WI38 (cell line): ENCODE results near the gene F11R.

ENCODE experiments used
- H3K4me3 ChIP-seq: 2 replicates; pipeline ENCODE4 v1.5.1; 2011; ENCODE audit warnings: low read depth, mild to moderate bottlenecking, control low read depth, low read length
- TF ChIP-seq, protein P1 (sequence below): IDR thresholded peaks from 2 replicates; pipeline ENCODE4 v1.5.1; 2012; ENCODE audit warnings: low read depth, mild to moderate bottlenecking, control low read depth, low read length

Gene F11R

DNA sequence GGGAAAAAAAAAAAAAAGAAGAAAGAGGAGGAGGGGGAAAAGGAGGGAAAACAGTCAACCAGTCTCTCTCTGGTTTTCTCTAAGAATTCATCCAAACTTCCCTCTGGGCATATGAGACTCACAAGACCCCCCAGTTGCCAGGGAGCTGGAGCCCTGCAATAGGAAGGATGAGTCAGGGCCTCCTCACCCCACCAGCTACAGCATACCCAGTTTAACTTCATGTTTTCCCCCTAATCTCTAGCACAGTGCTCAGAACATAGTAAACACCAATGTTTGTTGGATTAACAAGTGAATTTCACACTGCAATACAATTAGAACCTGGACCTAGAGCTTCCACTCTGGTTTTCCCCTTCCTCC is 7.8 kb downstream of the F11R start:
- TF ChIP-seq, protein P1, sequence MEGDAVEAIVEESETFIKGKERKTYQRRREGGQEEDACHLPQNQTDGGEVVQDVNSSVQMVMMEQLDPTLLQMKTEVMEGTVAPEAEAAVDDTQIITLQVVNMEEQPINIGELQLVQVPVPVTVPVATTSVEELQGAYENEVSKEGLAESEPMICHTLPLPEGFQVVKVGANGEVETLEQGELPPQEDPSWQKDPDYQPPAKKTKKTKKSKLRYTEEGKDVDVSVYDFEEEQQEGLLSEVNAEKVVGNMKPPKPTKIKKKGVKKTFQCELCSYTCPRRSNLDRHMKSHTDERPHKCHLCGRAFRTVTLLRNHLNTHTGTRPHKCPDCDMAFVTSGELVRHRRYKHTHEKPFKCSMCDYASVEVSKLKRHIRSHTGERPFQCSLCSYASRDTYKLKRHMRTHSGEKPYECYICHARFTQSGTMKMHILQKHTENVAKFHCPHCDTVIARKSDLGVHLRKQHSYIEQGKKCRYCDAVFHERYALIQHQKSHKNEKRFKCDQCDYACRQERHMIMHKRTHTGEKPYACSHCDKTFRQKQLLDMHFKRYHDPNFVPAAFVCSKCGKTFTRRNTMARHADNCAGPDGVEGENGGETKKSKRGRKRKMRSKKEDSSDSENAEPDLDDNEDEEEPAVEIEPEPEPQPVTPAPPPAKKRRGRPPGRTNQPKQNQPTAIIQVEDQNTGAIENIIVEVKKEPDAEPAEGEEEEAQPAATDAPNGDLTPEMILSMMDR, result no peak
- no peak overlapping the region for H3K4me3 ChIP-seq

DNA sequence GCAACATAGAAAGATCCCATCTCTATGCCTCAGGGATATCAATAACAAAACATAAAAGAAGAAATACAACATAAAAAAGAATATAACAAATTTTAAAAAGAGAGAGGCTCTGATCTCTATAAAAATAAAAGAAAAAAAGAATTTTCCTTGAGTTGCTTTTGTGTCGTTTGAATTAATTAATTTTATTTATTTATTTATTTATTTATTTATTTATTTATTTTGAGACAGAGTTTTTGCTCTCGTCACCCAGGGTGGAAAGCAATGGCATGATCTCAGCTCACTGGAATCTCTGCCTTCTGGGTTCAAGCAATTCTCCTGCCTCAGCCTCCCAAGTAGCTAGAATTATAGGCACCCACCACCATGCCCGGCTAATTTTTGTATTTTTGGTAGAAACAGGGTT is 8.5 kb downstream of the F11R start:
- TF ChIP-seq, protein P1, result no peak
- no peak overlapping the region for H3K4me3 ChIP-seq

DNA sequence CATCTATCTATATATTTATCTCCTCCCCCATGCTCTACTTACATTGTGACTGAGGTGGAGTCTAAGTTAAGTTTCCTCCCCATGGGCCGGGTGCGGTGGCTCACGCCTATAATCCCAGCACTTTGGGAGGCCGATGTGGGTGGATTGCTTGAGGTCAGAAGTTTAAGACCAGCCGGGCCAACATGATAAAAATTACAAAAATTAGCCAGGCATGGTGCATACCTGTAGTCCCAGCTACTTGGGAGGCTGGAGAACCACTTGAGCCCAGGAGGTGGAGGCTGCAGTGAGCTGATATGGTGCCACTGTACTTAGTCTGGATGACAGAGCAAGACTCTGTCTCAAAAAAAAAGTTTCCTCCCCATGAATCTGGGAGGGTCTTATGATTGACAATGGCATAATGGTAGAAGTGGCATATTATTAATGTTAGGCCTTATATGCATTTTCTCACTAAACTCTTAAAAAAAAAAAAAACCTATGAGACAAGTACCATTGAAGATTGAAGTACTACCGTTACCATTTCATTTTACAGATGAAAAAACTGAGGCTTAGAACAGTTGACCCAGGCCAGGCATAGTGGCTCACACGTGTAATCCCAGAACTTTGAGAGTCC is 11.2 kb downstream of the F11R start:
- no peak overlapping the region for H3K4me3 ChIP-seq
- TF ChIP-seq, protein P1, result no peak

DNA sequence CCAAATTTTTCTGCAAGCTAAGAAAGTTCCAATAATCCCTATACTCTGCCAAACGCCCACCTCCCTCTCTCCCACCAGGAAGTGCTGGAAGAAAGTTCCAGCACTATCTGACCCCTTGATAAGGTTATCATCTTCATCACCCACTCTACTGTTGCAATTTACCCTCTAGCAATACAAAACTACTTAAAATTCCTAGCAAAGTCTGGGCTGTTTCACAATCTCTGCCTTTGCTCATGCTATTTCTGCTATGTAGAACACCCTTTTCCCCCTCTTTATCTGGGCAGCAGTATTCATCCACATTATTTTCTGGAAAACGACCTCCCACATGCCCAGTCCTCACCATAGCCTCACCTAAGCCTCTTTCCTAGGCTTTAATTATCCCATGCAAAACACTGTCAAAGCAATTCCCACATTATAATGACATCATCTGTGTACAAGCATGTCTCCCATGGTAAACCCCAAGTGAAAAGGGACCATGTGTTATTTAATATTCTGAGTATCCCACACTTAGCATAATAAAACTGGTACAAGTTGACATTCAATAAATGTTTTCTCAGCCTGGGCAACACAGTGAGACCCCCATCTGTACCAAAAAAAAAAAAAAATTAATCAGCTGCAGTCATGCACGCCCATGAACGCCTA is 12.0 kb downstream of the F11R start:
- TF ChIP-seq, protein P1, result no peak

DNA sequence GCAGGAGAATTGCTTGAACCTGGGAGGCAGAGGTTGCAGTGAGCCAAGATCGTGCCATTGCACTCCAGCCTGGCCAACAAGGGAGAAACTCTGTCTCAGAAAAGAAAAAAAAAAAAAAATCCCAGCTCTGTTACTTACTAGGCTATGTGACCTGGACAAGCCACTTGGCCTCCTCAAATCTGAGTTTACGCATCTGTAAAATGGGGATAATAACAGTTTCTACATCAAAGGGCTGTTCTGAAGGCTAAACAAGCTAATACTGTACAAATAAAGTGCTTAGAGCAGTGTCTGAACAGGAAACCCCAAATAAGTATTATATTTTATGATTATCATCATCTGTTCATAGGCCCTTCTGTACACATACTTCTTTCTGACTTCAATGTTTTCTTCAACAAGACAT is 13.6 kb downstream of the F11R start:
- TF ChIP-seq, protein P1, result no peak
- no peak overlapping the region for H3K4me3 ChIP-seq

More for the DNA sequence above, 12.0 kb downstream of the F11R start:
- H3K4me3 ChIP-seq, result no peak overlapping the region

DNA sequence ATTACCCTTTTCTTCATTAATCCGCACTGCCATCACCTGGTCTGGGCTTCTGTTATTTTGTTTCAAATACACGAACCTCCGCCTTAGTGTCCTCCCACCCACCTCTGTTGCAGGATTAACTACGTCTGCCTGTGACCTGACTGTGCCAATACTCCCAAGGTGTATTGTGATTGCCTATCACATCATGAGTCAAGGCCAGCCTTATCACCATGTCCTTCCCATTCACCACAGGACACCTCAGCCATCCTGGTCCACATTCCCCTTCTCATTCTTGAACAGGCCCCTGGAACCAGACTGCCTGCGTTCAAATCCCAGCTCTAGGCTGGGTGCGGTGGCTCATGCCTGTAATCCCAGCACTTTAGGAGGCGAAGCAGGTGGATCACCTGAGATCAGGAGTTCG is 14.4 kb downstream of the F11R start:
- H3K4me3 ChIP-seq, result no peak overlapping the region
- TF ChIP-seq, protein P1, result no peak

DNA sequence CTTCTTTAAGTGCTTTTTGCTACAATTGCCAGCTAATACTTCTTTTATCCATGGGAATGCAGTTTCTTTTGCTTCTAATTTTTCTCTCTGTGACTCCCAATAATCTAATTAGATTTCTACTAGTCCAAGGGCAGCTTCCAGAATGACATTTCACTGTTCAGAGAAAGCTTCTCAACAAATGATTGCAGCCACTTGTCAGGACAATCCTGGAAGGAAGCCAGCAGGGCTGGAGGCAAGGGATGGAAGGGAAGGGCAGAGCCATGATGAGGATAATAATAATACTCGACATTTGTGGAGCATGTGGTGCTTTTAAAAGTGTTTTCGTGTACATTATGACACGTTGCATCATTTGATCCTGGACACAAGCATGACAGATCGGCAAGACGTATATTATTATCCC is 19.4 kb downstream of the F11R start:
- no peak overlapping the region for H3K4me3 ChIP-seq
- TF ChIP-seq, protein P1, result no peak
